NB4 (cell line): ENCODE measurements around the gene YEATS4.

Experiments
- CTCF ChIP-seq: IDR thresholded peaks from one replicate; pipeline ENCODE4 v1.5.1; 2012; ENCODE audit warnings: low read depth, low read length
- MAX ChIP-seq: IDR thresholded peaks from 2 replicates; pipeline ENCODE4 v1.6.1; 2011; ENCODE audit warnings: low read depth, low read length
- POLR2A ChIP-seq: IDR thresholded peaks from 2 replicates; pipeline ENCODE4 v1.6.1; 2011; ENCODE audit warnings: mild to moderate bottlenecking; ENCODE audit not compliant: insufficient read length; ENCODE audit errors: extremely low read depth

- TF ChIP-seq CTCF, result no peak
- TF ChIP-seq POLR2A, result no peak
- TF ChIP-seq MAX, result no peak
These were observed 26.7 kb upstream of the YEATS4 start for GRCh38 chr12:69332815-69333358.
